Panc1 (cell line): ENCODE results near the gene DENND6B.

ENCODE experiments used
- CTCF ChIP-seq: fragments of 450-650 bp; IDR thresholded peaks from 2 replicates; pipeline ENCODE4 v1.5.1; 2017; ENCODE audit warnings: mild to moderate bottlenecking
- POLR2AphosphoS5 ChIP-seq: IDR thresholded peaks from 2 replicates; pipeline ENCODE4 v1.6.1; 2012; ENCODE audit warnings: mild to moderate bottlenecking, low read depth, low read length, moderate library complexity
- TCF7L2 ChIP-seq: IDR thresholded peaks from 2 replicates; pipeline ENCODE4 v1.6.1; 2011; ENCODE audit warnings: mild to moderate bottlenecking, low read depth, low read length, inconsistent platforms
- TF ChIP-seq, protein P1 (sequence below), 2 experiments: IDR thresholded peaks; 2 replicates each; pipeline ENCODE4 v1.6.1; 2011 to 2012; ENCODE audit warnings: low read depth in 2 of 2, control low read depth in 1 of 2, low read length in 1 of 2, mild to moderate bottlenecking in 1 of 2, moderate library complexity in 1 of 2; ENCODE audit not compliant: insufficient read depth in 1 of 2

GRCh38 chr22:50286275-50286674 lies 40.5 kb downstream of the DENND6B start:
- TF ChIP-seq CTCF = no peak
- TF ChIP-seq, protein P1, sequence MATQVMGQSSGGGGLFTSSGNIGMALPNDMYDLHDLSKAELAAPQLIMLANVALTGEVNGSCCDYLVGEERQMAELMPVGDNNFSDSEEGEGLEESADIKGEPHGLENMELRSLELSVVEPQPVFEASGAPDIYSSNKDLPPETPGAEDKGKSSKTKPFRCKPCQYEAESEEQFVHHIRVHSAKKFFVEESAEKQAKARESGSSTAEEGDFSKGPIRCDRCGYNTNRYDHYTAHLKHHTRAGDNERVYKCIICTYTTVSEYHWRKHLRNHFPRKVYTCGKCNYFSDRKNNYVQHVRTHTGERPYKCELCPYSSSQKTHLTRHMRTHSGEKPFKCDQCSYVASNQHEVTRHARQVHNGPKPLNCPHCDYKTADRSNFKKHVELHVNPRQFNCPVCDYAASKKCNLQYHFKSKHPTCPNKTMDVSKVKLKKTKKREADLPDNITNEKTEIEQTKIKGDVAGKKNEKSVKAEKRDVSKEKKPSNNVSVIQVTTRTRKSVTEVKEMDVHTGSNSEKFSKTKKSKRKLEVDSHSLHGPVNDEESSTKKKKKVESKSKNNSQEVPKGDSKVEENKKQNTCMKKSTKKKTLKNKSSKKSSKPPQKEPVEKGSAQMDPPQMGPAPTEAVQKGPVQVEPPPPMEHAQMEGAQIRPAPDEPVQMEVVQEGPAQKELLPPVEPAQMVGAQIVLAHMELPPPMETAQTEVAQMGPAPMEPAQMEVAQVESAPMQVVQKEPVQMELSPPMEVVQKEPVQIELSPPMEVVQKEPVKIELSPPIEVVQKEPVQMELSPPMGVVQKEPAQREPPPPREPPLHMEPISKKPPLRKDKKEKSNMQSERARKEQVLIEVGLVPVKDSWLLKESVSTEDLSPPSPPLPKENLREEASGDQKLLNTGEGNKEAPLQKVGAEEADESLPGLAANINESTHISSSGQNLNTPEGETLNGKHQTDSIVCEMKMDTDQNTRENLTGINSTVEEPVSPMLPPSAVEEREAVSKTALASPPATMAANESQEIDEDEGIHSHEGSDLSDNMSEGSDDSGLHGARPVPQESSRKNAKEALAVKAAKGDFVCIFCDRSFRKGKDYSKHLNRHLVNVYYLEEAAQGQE (IDR thresholded peaks at IDR 0.05; ENCODE audit: insufficient read depth in 1 of 2, low read depth in 2 of 2, low read length in 1 of 2) = no peak
- TF ChIP-seq POLR2AphosphoS5 = no peak
- TF ChIP-seq TCF7L2 = no peak
